Activated T-cell treated with anti-CD3 and anti-CD28 coated beads, Interleukin-2, amount 50 U/mL, for 1 hour (primary cell): ENCODE results near the gene FGD2.
A peak's percentile ranks its signal among the peaks of the same experiment; 100 is the strongest.
"Not testable (repeated sequence)": the region's sequence is repeated elsewhere in the genome, so short reads cannot be mapped to it uniquely, and the experiment has no call there.

Source experiments
- DNase-seq: peaks from one replicate; pipeline ENCODE4 v3.0.0-alpha.2; 2020

Gene FGD2

DNA sequence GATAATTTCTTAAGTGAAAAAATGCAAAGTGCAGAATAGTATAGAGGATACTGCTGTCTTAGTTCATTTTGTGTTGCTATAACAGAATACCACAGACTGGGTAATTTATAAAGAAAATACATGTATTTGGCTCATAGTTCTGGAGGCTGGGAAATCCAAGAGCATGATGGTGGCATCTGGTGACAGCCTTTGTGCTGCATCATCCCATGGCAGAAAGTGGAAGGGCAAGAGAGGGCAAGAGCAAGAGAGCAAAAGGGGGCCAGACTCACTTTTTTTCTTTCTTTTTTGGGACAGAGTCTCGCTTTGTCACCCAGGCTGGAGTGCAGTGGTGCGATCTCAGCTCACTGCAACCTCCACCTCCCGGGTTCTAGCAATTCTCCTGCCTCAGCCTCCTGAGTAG, 37.6 kb downstream of the FGD2 start:
- DNase-seq, result not testable (repeated sequence)

- DNase-seq, result no peak
Observed at GRCh38 chr6:37047346-37047688, 41.9 kb downstream of the FGD2 start.

GRCh38 chr6:37047689-37048402, 42.4 kb downstream of the FGD2 start:
- DNase-seq, result no peak

GRCh38 chr6:37048403-37048850, 43.0 kb downstream of the FGD2 start:
- no peak for DNase-seq

DNA sequence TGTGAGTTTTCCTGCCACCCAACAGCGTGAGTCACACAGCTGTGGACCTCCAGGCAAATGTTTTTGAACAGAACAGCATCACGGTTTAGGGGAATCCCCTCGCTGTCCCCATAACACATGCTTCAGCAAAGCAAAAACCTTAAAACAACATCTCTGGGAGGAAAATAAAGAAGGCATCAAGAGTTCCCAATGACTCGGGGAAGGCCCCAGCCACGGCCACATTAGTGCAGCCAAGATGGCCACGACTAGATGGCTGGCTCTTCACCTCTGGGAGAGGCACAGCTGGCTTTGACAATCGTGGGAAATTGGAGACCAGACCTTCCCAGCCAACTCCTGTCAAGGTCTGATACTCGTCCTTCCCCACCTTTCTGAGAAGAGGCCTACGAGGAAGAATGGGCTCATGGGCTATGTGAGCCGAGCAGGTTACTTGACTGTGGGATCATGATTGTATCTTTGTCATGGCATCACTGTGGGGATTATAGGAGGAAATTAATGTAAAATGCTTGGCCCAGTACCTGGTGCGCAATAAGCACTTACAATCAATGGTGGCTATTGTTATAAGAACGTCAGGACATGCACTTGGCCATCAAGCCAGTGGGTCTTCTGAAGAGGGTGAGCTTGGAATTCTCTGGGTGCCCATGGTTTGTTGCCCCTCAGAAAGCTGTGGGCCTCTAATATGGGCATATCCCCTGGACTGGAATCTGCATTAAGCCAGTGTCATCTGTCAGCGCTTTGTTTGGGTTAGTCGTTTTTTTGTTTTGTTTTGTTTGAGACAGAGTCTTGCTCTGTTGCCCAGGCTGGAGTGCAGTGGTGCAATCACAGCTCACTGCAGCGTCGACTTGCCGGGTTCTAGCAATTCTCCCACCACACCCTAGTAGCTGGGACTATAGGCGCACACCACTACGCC, 43.6 kb downstream of the FGD2 start:
- peak; percentile 72 for DNase-seq

DNA sequence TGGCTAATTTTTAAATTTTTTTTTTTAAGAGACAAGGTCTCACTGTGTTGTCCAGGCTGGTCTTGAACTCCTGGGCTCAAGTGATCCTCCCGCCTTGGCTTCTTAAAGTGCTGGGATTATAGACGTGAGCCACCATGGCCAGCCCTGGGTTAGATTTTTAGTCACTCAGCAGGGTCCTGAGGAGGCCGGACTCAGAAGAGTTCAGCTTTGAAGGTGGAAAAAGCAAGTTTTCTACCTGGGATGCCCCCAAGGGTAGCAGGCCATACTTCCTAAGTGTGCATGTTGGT, 44.2 kb downstream of the FGD2 start:
- DNase-seq, result no peak

- peak; percentile 61 for DNase-seq
Observed at GRCh38 chr6:37050045-37050853, 44.8 kb downstream of the FGD2 start.

DNA sequence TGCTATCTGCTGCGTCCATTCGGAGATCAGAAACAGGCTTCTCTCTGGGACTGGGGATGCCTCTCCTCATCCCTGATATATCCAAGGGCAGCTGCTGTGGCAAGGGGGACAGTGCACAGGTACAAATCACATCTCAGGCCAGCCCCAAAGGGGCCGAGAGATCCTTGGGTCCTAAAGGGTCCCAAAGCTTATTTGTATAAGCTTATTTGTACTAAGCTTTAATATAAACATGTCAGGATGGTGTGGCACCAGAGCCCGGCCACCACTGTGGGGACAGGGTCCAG, 45.3 kb downstream of the FGD2 start:
- DNase-seq, result no peak

DNA sequence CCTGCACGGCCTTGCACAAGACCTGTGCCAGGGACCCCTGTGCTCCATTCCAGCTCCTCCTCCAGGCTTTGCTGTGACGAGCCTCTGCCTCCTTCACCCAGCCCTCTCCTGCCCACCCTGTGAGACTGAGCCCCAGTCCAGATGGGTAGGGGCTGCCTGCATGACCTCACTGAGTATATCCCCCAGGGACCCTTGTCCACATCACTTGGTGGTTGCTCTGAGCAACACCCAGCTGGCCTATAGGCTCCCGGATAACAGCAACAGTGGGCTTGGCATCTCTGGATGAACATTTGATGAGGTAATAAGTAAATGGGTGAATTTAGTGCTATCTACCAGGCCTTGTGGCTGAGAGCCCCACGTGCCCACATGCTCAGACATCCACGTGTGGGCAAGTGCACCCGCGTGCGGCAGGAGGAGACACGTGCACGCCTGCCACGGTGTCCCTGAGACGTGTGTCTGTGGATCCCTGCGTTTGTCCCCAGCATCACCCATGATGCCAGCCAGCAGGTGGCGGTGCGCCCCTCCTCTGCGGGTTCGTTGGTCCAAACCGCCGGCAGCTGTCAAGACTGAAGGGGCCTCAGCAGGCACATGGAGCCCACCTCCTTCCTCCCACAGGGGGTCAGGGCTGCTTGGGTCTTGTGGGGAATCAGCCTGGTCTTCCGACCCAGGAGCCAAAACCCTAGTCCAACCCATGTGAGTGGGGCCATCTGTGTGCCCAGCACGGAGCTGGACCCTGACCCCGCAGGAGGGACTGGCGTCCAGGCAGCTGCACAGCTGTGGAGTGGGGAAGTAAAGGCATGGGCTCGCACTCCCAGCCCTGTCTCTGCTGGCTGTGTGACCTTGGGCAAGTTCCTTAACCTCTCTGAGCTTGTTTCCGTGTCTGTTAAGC, 45.9 kb downstream of the FGD2 start:
- DNase-seq, result peak; percentile 92

- no peak for DNase-seq
Observed at GRCh38 chr6:37052027-37052628, 46.7 kb downstream of the FGD2 start.

GRCh38 chr6:37053683-37054082, 48.2 kb downstream of the FGD2 start:
- no peak for DNase-seq

DNA sequence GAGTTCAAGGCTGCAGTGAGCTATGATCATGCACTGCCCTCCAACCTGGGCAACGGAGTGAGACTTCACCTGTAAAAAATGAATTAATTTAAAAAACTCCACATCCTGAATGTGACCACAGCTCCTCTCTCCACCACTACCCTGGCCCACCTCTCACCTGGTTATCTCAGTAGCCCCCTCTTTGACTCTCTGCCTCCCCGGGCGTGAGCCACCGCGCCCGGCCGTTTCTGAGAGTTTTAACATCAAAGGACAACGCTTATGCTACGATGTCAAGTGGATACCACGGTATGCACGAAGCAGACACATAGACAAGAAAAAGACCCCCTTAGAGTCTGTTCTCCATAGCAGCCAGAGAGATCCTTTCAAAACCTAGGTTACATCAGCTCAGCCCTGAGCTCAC, 48.7 kb downstream of the FGD2 start:
- DNase-seq, result no peak

- no peak for DNase-seq
Observed at GRCh38 chr6:37054580-37054979, 49.1 kb downstream of the FGD2 start.

GRCh38 chr6:37056112-37056403, 50.6 kb downstream of the FGD2 start:
- DNase-seq, result no peak

- DNase-seq, result no peak
Observed at GRCh38 chr6:37056439-37057127, 51.1 kb downstream of the FGD2 start.

DNA sequence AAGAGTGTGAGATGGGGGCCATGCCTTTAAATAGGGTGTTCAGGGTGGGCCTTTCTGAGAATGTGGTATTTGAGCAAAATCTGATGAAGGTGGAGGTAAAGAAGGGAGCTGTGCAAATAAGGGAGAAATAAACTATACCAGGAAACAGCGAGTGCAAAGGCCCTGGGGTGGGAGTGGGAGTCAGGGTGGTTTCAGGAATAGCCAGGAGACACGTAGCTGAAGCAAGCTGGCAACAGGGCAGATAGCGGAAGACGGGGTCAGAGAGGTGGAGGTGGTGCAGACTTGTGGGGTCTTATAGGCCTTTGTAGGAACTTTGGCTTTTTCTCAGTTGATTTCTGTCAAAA, 51.6 kb downstream of the FGD2 start:
- no peak for DNase-seq

DNA sequence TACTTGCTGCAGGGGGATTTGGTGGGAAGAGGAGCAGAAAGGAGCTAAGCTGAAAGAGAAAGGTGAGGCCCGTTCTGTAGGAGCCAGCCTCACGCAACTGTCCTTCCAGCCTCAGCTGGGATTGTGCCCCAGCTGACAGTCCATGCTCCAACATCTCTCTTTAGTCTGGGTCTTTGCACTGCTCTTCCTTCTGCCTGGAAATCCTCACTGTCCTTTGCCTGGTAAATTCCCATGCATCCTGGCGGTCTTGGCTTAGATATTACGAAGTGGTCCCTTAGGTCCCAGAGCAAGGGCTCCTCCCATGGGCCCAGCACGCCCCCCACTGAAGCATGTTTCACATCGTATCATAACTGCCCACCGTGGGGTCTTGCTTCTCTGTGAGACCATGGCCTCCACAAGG, 52.2 kb downstream of the FGD2 start:
- no peak for DNase-seq

DNA sequence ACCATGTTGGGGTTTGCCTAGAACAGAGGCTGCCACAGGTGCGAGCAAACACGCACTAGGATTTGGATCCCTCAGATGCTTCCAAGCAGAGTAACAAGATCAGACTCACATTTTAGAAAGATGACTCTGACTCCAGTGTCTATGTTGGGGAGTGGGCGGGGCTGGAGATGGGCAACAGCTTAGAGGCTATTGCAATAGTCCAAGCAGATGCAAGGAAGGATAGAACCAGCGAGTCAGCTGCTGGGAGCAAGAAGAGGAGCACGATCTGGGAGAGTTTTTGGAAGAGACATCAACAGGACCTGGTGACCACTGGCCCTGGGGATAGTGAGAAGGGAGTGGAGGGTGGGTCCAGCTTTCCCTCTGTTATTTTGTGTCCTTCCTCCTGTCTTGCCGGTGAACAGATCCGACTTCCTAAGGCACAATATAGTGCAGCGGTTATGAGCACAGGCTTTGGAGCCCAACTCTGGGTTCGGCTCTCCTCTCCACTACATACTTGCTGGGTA, 52.7 kb downstream of the FGD2 start:
- no peak for DNase-seq

DNA sequence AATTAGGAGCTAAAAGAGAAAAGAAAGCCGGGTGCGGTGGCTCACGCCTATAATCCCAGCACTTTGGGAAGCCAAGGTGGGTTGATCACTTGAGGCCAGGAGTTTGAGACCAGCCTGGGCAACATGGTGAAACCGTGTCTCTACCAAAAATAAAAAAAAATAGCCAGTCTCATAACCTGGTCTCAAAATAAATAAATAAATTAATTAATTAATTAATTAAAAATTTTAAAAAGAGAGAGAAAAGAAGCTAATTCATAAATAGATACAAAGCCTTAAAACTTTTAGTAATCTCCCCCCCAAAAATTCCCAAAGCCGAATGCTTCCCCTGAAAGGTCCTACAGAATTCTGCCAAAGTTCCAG, 53.5 kb downstream of the FGD2 start:
- DNase-seq, result not testable (repeated sequence)

DNA sequence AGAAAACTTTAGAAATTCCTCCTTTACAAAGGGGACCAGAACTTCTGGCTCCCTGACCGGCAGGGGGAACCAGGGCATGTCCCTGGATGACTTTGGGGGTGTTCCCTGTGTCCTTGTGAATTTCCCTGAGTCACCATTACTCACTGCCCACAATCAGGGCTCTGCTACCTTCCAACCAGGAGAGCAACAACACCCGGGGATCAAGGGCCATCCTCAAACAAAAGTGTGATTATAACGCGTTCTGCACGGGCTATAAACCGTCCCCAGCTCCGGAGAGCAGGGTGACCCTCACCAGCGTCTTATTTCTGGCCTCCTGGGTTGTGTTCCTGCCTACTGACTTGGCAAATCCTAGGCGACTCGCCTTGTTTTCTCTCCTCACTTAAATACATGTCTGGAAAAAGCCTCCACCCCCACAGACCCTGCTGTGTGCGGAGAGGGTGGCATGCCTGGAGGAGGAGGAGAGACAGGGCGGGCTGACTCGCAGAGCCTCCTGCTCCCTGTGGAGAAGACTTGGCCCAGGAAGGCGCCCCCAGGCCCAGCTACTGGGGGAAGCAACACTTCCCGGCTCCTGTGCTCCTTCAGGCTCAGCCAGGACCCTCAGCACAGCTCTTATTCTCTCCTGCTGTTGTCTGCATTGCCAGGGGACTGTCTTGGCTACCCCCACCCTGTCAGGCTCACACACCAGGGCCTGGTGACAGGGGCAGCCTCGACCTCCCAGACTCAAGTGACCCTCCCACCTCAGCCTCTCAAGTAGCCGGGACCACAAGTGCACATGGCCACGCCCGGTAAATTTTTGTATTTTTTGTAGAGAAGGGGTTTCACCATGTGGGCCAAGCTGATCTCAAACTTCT, 54.1 kb downstream of the FGD2 start:
- DNase-seq, result no peak

DNA sequence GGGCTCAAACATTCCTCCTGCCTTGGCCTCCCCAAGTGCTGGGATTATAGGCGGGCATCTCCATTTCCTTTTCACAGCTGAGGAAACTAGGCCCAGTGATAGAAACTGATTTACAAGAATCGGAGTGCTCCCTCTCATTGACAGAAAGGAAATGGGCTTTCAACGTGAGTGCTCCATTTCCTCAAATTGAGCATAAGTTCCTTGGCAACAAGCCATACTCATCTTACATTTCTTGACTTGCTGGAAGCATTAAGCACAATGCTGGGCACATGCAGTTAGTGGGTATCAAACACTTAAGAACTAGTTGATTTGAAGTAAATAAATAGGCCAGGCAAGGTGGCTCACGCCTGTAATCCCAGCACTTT, 54.7 kb downstream of the FGD2 start:
- DNase-seq, result no peak
